Esophagus muscularis mucosa (tissue), 4 donors: Measurements from ENCODE around the gene IFI16. TPM values are rescaled to one million over a fixed set of nuclear protein-coding genes. Genes with fewer than 3 reads are reported as not detected.
"Not testable (repeated sequence)": the region's sequence is repeated elsewhere in the genome, so short reads cannot be mapped to it uniquely, and the experiment has no call there.

Source experiments
- DNase-seq: peaks from one replicate; pipeline ENCODE4 v3.0.0-alpha.2; 2017; ENCODE audit errors: extremely low spot score
- H3K27ac ChIP-seq, 4 donors: fragments of 200-600 bp; sonication (generic); replicated peaks in 1 of 4; 1 replicate in 3 of 4; 2 replicates in 1 of 4; pipeline ENCODE4 v1.5.1; 2016 to 2019; ENCODE audit warnings: mild to moderate bottlenecking in 1 of 4
- H3K27me3 ChIP-seq, 4 donors: fragments of 200-600 bp; sonication (generic); one replicate each; pipeline versions ENCODE4 v1.5.1 to v1.6.0; 2016 to 2019
- H3K36me3 ChIP-seq, 4 donors: fragments of 200-600 bp; sonication (generic); one replicate each; pipeline ENCODE4 v1.5.1; 2016 to 2019
- H3K4me1 ChIP-seq, 4 donors: fragments of 200-600 bp; sonication (generic); one replicate each; pipeline ENCODE4 v1.5.1; 2016 to 2019
- H3K4me3 ChIP-seq, 4 donors: fragments of 200-600 bp; sonication (generic); 1 replicate in 2 of 4; 2 replicates in 2 of 4; pipeline ENCODE4 v1.5.1; 2016 to 2019; ENCODE audit warnings: mild to moderate bottlenecking in 4 of 4, moderate library complexity in 1 of 4
- H3K9me3 ChIP-seq, 4 donors: fragments of 200-600 bp; sonication (generic); 1 replicate in 3 of 4; 2 replicates in 1 of 4; pipeline ENCODE4 v1.5.1; 2016 to 2019
- CTCF ChIP-seq, 3 experiments: fragments of 200-600 bp in 2 of 3; fragments of 450-650 bp in 1 of 3; sonication (generic) in 2 of 3; IDR thresholded peaks; one replicate each; pipeline ENCODE4 v1.5.1; 2017 to 2019; ENCODE audit warnings: antibody characterized with exemption in 3 of 3, mild to moderate bottlenecking in 2 of 3, moderate library complexity in 1 of 3
- EP300 ChIP-seq: sonication (generic); formaldehyde crosslinking; IDR thresholded peaks from one replicate; pipeline ENCODE4 v1.6.1; 2017; ENCODE audit warnings: antibody characterized with exemption
- POLR2A ChIP-seq: fragments of 450-650 bp; IDR thresholded peaks from one replicate; pipeline ENCODE4 v1.6.1; 2017; ENCODE audit warnings: antibody characterized with exemption, moderate library complexity, mild to moderate bottlenecking, low read depth
- POLR2AphosphoS5 ChIP-seq, 2 donors: sonication (generic); formaldehyde crosslinking; IDR thresholded peaks; one replicate each; pipeline ENCODE4 v1.6.1; 2017; ENCODE audit warnings: antibody characterized with exemption in 2 of 2
- WGBS: methylation state at CpG from one replicate; pipeline ENCODE4 v1.1.5; 2018; 5-methylcytosine and 5-hydroxymethylcytosine counted together
- intact Hi-C: fragments of 100-400 bp; cut with DNase I; formaldehyde crosslinking; loops from one replicate; pipeline ENCODE4 v1.15.1; 2023
- total RNA-seq, 4 donors: library from RNA; depleted of rRNA; stranded (reverse); fragments of >200 nt; gene quantifications; one replicate each; pipeline versions ENCODE4 v1.1.0 to v1.2.1, GENCODE V29; 2016

Gene IFI16
- total RNA-seq, 4 donors from 2014 or later, result 25.7 to 101 (median 35.3) TPM

GRCh38 chr1:159040893-159041724 lies 31.4 kb downstream of the IFI16 start:
- Histone ChIP-seq H3K27ac (no peak overlapping the region), H3K36me3 (peaks cover 3 to 76% (median 43%) of the 10 kb centered on the region in 4 donors), H3K9me3 (no peaks in the 10 kb centered on the region), H3K27me3 (no peaks in the 10 kb centered on the region), H3K4me1 (no peaks in the 10 kb centered on the region), H3K4me3 (no peak overlapping the region)
- TF ChIP-seq POLR2A (no peak), EP300 (no peak), CTCF (IDR thresholded peaks at IDR 0.05) (no peak), POLR2AphosphoS5 (IDR thresholded peaks at IDR 0.05) (no peak)
- WGBS, result 86% methylated on average over 7 of the region's 7 CpGs
- intact Hi-C loops, result no loop called here
- DNase-seq, result no peak

GRCh38 chr1:159046486-159046885 lies 36.8 kb downstream of the IFI16 start:
- H3K36me3 ChIP-seq, result peaks cover 8 to 65% (median 29%) of the 10 kb centered on the region in 4 donors
- 65% methylated on average over 1 of the region's 1 CpG for WGBS
- intact Hi-C loops, result not testable (repeated sequence)

GRCh38 chr1:159051436-159051835 lies 41.7 kb downstream of the IFI16 start:
- intact Hi-C loops, result no loop called here
- WGBS, result 93% methylated on average over 2 of the region's 2 CpGs
- Histone ChIP-seq H3K27me3 (no peaks in the 10 kb centered on the region), H3K27ac (no peak overlapping the region), H3K9me3 (no peaks in the 10 kb centered on the region), H3K4me1 (peaks cover 0 to 12% (median 0%) of the 10 kb centered on the region in 4 donors), H3K4me3 (no peak overlapping the region), H3K36me3 (peaks cover 7 to 79% (median 43%) of the 10 kb centered on the region in 4 donors)
- DNase-seq, result no peak
- TF ChIP-seq POLR2AphosphoS5 (IDR thresholded peaks at IDR 0.05) (no peak), EP300 (no peak), POLR2A (no peak)

More at GRCh38 chr1:159046486-159046885, 36.8 kb downstream of the IFI16 start:
- not testable (repeated sequence) for H3K4me1 ChIP-seq, H3K27me3 ChIP-seq, DNase-seq, H3K4me3 ChIP-seq, H3K27ac ChIP-seq, H3K9me3 ChIP-seq

- H3K4me1 ChIP-seq, result peaks cover 0 to 12% (median 0%) of the 10 kb centered on the region in 4 donors
- H3K4me3 ChIP-seq, result no peak overlapping the region
- H3K27me3 ChIP-seq, result no peaks in the 10 kb centered on the region
- no peak for DNase-seq
- WGBS, result 35% methylated on average over 2 of the region's 2 CpGs
- H3K9me3 ChIP-seq, result no peaks in the 10 kb centered on the region
- no peak overlapping the region for H3K27ac ChIP-seq
- peaks cover 7 to 67% (median 42%) of the 10 kb centered on the region in 4 donors for H3K36me3 ChIP-seq
- no peak for TF ChIP-seq EP300
- no peak for TF ChIP-seq POLR2A
- intact Hi-C loops, result no loop called here
Observed at GRCh38 chr1:159054427-159054826, 44.7 kb downstream of the IFI16 start.

GRCh38 chr1:159055181-159055641 lies 45.5 kb downstream of the IFI16 start:
- H3K36me3 ChIP-seq, result peaks cover 7 to 61% (median 38%) of the 10 kb centered on the region in 4 donors
- H3K27me3 ChIP-seq, result no peaks in the 10 kb centered on the region
- H3K4me1 ChIP-seq, result peaks cover 0 to 12% (median 0%) of the 10 kb centered on the region in 4 donors
- 69% methylated on average over 5 of the region's 5 CpGs for WGBS
- H3K27ac ChIP-seq, result no peak overlapping the region
- intact Hi-C loops, result no loop called here
- no peaks in the 10 kb centered on the region for H3K9me3 ChIP-seq
- no peak for DNase-seq
- TF ChIP-seq CTCF (IDR thresholded peaks at IDR 0.05), result no peak
- no peak for TF ChIP-seq EP300
- no peak for TF ChIP-seq POLR2AphosphoS5 (IDR thresholded peaks at IDR 0.05)
- TF ChIP-seq POLR2A, result no peak
- no peak overlapping the region for H3K4me3 ChIP-seq

GRCh38 chr1:159056069-159056698 lies 46.5 kb downstream of the IFI16 start:
- H3K27me3 ChIP-seq, result no peaks in the 10 kb centered on the region
- H3K4me3 ChIP-seq, result no peak overlapping the region
- peaks cover 5 to 51% (median 30%) of the 10 kb centered on the region in 4 donors for H3K36me3 ChIP-seq
- no peaks in the 10 kb centered on the region for H3K9me3 ChIP-seq
- TF ChIP-seq CTCF (IDR thresholded peaks at IDR 0.05) (no peak), POLR2A (no peak)
- H3K4me1 ChIP-seq, result peaks cover 0 to 12% (median 0%) of the 10 kb centered on the region in 4 donors
- no peak for DNase-seq
- intact Hi-C loops, result no loop called here
- no peak overlapping the region for H3K27ac ChIP-seq
- 84% methylated on average over 7 of the region's 7 CpGs for WGBS
